HEK293 (cell line): Measurements from ENCODE around the gene SCYL1.
A peak's percentile ranks its signal among the peaks of the same experiment; 100 is the strongest.

Experiments used
- CTCF ChIA-PET: fragments of 350-600 bp; formaldehyde crosslinking; extraction: SDS; loops from one replicate; lab custom pipeline; 2021; ENCODE audit warnings: antibody characterized with exemption; lab: Yijun Ruan, JAX
- POLR2A ChIA-PET: fragments of 300-600 bp; formaldehyde crosslinking; extraction: SDS; loops from one replicate; lab custom pipeline; 2020; ENCODE audit warnings: antibody characterized with exemption, inconsistent platforms; lab: Yijun Ruan, JAX
- H3K27ac ChIP-seq: fragments of 200-500 bp; sonication (Bioruptor generic); 2 replicates; pipeline ENCODE4 v1.5.1; 2014; ENCODE audit warnings: low read depth, low read length, control low read depth, inconsistent platforms; ENCODE audit errors: extremely low read depth
- H3K36me3 ChIP-seq, 2 experiments: fragments of 200-500 bp in 1 of 2; sonication (Bioruptor generic) in 1 of 2; 1 replicate in 1 of 2; 2 replicates in 1 of 2; pipeline ENCODE4 v1.5.1; 2014 to 2017; ENCODE audit warnings: inconsistent platforms in 2 of 2, low read length in 2 of 2; ENCODE audit not compliant: control insufficient read depth in 2 of 2, insufficient read depth in 1 of 2
- H3K4me1 ChIP-seq: fragments of 200-500 bp; sonication (Bioruptor generic); 2 replicates; pipeline ENCODE4 v1.5.1; 2014; ENCODE audit warnings: mild to moderate bottlenecking, low read length, inconsistent platforms; ENCODE audit not compliant: control insufficient read depth, insufficient read depth
- H3K4me3 ChIP-seq: 2 replicates; pipeline ENCODE4 v1.5.1; 2011; ENCODE audit warnings: low read depth, mild to moderate bottlenecking, control low read depth, low read length, moderate library complexity
- H3K9me3 ChIP-seq: fragments of 200-500 bp; sonication (Bioruptor generic); 2 replicates; pipeline ENCODE4 v1.5.1; 2014; ENCODE audit warnings: low read depth, low read length, inconsistent platforms; ENCODE audit not compliant: control insufficient read depth, insufficient read depth
- EGR2 ChIP-seq: fragments of 450-650 bp; formaldehyde crosslinking; IDR thresholded peaks from 2 replicates; pipeline ENCODE4 v1.5.1; 2016; ENCODE audit warnings: low read depth, missing biosample characterization, missing genetic modification characterization
- KLF9 ChIP-seq: fragments of 450-650 bp; formaldehyde crosslinking; IDR thresholded peaks from 2 replicates; pipeline ENCODE4 v1.5.1; 2016; ENCODE audit warnings: missing biosample characterization, missing genetic modification characterization, low read depth
- SP2 ChIP-seq: fragments of 450-650 bp; formaldehyde crosslinking; IDR thresholded peaks from 2 replicates; pipeline ENCODE4 v1.5.1; 2016; ENCODE audit warnings: missing biosample characterization, missing genetic modification characterization
- ZBTB1 ChIP-seq: fragments of 450-650 bp; formaldehyde crosslinking; IDR thresholded peaks from 2 replicates; pipeline ENCODE4 v1.5.1; 2016; ENCODE audit warnings: missing biosample characterization, missing genetic modification characterization
- ZBTB17 ChIP-seq: fragments of 450-650 bp; formaldehyde crosslinking; IDR thresholded peaks from 2 replicates; pipeline ENCODE4 v1.5.1; 2016; ENCODE audit warnings: missing biosample characterization, missing genetic modification characterization
- ZNF10 ChIP-seq: fragments of 450-650 bp; formaldehyde crosslinking; IDR thresholded peaks from 2 replicates; pipeline ENCODE4 v1.5.1; 2017; ENCODE audit warnings: missing biosample characterization, missing genetic modification characterization
- ZNF114 ChIP-seq: fragments of 450-650 bp; formaldehyde crosslinking; IDR thresholded peaks from 2 replicates; pipeline ENCODE4 v1.5.0; 2017; ENCODE audit warnings: missing biosample characterization, missing genetic modification characterization
- ZNF16 ChIP-seq: fragments of 450-650 bp; formaldehyde crosslinking; IDR thresholded peaks from 2 replicates; pipeline ENCODE4 v1.5.1; 2016; ENCODE audit warnings: low read depth, missing biosample characterization, missing genetic modification characterization
- ZNF169 ChIP-seq: fragments of 450-650 bp; formaldehyde crosslinking; IDR thresholded peaks from 2 replicates; pipeline ENCODE4 v1.5.1; 2016; ENCODE audit warnings: missing biosample characterization, missing genetic modification characterization
- ZNF223 ChIP-seq: fragments of 450-650 bp; formaldehyde crosslinking; IDR thresholded peaks from 2 replicates; pipeline ENCODE4 v1.5.1; 2016; ENCODE audit warnings: missing biosample characterization, missing genetic modification characterization
- ZNF23 ChIP-seq: fragments of 450-650 bp; formaldehyde crosslinking; IDR thresholded peaks from 2 replicates; pipeline ENCODE4 v1.5.1; 2016; ENCODE audit warnings: missing biosample characterization, missing genetic modification characterization, borderline replicate concordance
- ZNF404 ChIP-seq: fragments of 450-650 bp; formaldehyde crosslinking; IDR thresholded peaks from 2 replicates; pipeline ENCODE4 v1.5.1; 2017; ENCODE audit warnings: missing biosample characterization, missing genetic modification characterization
- ZNF433 ChIP-seq: fragments of 450-650 bp; formaldehyde crosslinking; IDR thresholded peaks from 2 replicates; pipeline ENCODE4 v1.5.1; 2016; ENCODE audit warnings: missing biosample characterization, missing genetic modification characterization, low read depth
- ZNF514 ChIP-seq: fragments of 450-650 bp; formaldehyde crosslinking; IDR thresholded peaks from 2 replicates; pipeline ENCODE4 v1.5.1; 2016; ENCODE audit warnings: missing biosample characterization, missing genetic modification characterization
- TF ChIP-seq, protein P1 (sequence below): fragments of 450-650 bp; formaldehyde crosslinking; IDR thresholded peaks from 2 replicates; pipeline ENCODE4 v1.5.1; 2016; ENCODE audit warnings: missing biosample characterization, missing genetic modification characterization
- TF ChIP-seq, protein P2 (sequence below): fragments of 450-650 bp; formaldehyde crosslinking; conservative IDR thresholded peaks from 2 replicates; pipeline ENCODE4 v1.5.1; 2016; ENCODE audit warnings: low read depth, missing biosample characterization, missing genetic modification characterization
- TF ChIP-seq, protein P3 (sequence below): fragments of 450-650 bp; formaldehyde crosslinking; IDR thresholded peaks from 2 replicates; pipeline ENCODE4; 2016; ENCODE audit warnings: missing biosample characterization, missing genetic modification characterization
- TF ChIP-seq, protein P4 (sequence below): fragments of 450-650 bp; formaldehyde crosslinking; IDR thresholded peaks from 2 replicates; pipeline ENCODE4 v1.5.1; 2017; ENCODE audit warnings: missing biosample characterization, missing genetic modification characterization
- TF ChIP-seq, protein P5 (sequence below): fragments of 450-650 bp; IDR thresholded peaks from 2 replicates; pipeline ENCODE4 v1.5.1; 2018; ENCODE audit warnings: missing biosample characterization, missing genetic modification characterization

Gene SCYL1

DNA sequence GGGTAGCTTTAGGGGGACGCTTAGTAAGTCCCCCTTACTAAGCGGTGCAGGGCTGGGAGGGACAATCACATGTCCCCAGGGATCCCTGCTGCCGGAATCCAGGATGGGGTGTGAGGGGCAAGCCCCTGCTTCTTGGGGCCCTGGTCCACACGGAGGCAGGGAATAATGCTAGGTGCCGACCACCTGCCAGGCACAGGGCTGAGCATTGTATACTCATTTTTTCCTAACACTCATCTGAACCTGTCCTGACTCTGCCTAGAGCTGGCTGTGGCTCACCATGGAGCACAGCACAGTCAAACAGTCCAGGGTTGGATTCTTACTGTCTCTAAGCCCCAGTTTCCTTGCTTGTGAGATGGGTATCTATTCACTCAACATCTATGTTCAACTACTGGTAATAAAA is 34.7 kb downstream of the SCYL1 start:
- Histone ChIP-seq H3K9me3 (no peaks in the 10 kb centered on the region), H3K4me1 (peaks cover 19% of the 10 kb centered on the region), H3K4me3 (no peak overlapping the region), H3K27ac (peak overlapping the region; percentile 81; the same call in 1 of the 2 replicates), H3K36me3 (peaks cover 0 to under 1% of the 10 kb centered on the region in 2 experiments; a peak in 1 of 3 replicates)
- POLR2A ChIA-PET: interaction anchor here (0.9 to 4.1 kb wide), 8 partner anchors 11 to 137 kb away, joined by 3 to 41 read pairs (median 10); partner anchors contain the start of genes EHBP1L1, FAM89B, NEAT1 and SCYL1
- TF ChIP-seq SP2 (no peak), ZNF169 (tag by site-specific recombination) (no peak), ZNF404 (tag by site-specific recombination) (no peak), ZNF16 (peak; percentile 69; the same call in 1 of the 2 replicates), ZBTB17 (tag by site-specific recombination) (peak; percentile 69; the same call in 1 of the 2 replicates), ZNF23 (tag by site-specific recombination) (no peak), ZBTB1 (tag by site-specific recombination) (no peak), ZNF514 (no peak), KLF9 (tag by site-specific recombination) (no peak)
- TF ChIP-seq, protein P1, sequence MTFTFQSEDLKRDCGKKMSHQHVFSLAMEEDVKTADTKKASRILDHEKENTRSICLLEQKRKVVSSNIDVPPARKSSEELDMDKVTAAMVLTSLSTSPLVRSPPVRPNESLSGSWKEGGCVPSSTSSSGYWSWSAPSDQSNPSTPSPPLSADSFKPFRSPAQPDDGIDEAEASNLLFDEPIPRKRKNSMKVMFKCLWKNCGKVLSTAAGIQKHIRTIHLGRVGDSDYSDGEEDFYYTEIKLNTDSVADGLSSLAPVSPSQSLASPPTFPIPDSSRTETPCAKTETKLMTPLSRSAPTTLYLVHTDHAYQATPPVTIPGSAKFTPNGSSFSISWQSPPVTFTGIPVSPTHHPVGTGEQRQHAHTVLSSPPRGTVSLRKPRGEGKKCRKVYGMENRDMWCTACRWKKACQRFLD (tag by site-specific recombination): no peak
- TF ChIP-seq, protein P2, sequence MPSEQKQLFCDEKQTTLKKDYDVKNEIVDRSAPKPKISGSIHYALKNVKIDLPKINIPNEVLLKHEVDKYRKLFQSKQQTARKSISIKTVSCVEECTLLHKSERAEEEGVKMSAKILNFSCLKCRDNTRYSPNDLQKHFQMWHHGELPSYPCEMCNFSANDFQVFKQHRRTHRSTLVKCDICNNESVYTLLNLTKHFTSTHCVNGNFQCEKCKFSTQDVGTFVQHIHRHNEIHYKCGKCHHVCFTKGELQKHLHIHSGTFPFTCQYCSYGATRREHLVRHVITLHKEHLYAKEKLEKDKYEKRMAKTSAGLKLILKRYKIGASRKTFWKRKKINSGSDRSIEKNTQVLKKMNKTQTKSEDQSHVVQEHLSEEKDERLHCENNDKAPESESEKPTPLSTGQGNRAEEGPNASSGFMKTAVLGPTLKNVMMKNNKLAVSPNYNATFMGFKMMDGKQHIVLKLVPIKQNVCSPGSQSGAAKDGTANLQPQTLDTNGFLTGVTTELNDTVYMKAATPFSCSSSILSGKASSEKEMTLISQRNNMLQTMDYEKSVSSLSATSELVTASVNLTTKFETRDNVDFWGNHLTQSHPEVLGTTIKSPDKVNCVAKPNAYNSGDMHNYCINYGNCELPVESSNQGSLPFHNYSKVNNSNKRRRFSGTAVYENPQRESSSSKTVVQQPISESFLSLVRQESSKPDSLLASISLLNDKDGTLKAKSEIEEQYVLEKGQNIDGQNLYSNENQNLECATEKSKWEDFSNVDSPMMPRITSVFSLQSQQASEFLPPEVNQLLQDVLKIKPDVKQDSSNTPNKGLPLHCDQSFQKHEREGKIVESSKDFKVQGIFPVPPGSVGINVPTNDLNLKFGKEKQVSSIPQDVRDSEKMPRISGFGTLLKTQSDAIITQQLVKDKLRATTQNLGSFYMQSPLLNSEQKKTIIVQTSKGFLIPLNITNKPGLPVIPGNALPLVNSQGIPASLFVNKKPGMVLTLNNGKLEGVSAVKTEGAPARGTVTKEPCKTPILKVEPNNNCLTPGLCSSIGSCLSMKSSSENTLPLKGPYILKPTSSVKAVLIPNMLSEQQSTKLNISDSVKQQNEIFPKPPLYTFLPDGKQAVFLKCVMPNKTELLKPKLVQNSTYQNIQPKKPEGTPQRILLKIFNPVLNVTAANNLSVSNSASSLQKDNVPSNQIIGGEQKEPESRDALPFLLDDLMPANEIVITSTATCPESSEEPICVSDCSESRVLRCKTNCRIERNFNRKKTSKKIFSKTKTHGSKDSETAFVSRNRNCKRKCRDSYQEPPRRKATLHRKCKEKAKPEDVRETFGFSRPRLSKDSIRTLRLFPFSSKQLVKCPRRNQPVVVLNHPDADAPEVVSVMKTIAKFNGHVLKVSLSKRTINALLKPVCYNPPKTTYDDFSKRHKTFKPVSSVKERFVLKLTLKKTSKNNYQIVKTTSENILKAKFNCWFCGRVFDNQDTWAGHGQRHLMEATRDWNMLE (tag by site-specific recombination): no peak
- CTCF ChIA-PET: interaction anchor here (0.5 to 5.3 kb wide), 6 partner anchors 8 to 231 kb away, joined by 3 to 44 read pairs (median 4); partner anchors contain the start of genes FAM89B and ZNRD2

DNA sequence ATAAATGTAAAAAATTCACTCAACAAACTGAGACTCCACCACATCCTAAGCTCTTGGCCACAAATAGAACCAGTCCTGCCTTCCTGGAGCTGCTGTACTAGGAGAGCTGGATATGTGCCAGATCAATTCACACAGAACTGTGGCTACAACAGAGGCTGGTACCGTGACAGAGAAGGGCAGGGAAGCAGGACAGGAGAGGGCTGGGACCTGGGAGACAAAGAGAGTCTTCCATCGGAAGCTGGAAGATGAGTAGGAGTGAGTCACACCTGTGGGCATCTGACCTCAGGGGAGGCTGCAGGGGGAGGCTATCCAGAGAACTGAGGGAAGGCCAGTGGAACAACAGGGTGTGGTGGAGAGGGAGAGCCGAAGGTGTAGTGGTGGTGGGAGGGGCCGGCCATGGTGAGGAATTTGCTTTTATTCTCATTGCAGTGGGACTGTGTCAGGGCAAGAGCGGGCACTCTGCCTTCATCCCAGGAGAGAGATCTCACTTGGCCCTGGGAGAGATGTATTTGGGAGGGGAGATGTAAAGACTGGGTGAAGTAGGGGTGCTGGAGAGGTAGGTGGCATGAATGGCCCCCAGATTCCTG is 35.2 kb downstream of the SCYL1 start:
- ChIA-PET CTCF (interaction anchor here (0.6 to 5.3 kb wide), 6 partner anchors 12 to 231 kb away, joined by 3 to 44 read pairs (median 6); partner anchors contain the start of genes FAM89B and ZNRD2), POLR2A (interaction anchor here (1.2 to 4.1 kb wide), 8 partner anchors 10 to 137 kb away, joined by 4 to 41 read pairs (median 10); partner anchors contain the start of genes FAM89B, NEAT1, SCYL1 and ZNRD2)
- Histone ChIP-seq H3K4me1 (peaks cover 19% of the 10 kb centered on the region), H3K27ac (peak overlapping the region; percentile 34; the same call in 1 of the 2 replicates), H3K9me3 (no peaks in the 10 kb centered on the region), H3K36me3 (no peaks in the 10 kb centered on the region), H3K4me3 (no peak overlapping the region)
- TF ChIP-seq, protein P3, sequence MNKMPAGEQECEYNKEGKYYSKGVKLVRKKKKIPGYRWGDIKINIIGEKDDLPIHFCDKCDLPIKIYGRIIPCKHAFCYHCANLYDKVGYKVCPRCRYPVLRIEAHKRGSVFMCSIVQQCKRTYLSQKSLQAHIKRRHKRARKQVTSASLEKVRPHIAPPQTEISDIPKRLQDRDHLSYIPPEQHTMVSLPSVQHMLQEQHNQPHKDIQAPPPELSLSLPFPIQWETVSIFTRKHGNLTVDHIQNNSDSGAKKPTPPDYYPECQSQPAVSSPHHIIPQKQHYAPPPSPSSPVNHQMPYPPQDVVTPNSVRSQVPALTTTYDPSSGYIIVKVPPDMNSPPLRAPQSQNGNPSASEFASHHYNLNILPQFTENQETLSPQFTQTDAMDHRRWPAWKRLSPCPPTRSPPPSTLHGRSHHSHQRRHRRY (tag by site-specific recombination): no peak
- TF ChIP-seq ZNF433 (tag by site-specific recombination) (no peak), ZNF514 (no peak), ZNF114 (tag by site-specific recombination) (no peak), ZNF223 (tag by site-specific recombination) (no peak), ZNF10 (no peak), EGR2 (tag by site-specific recombination) (peak; percentile 17; the same call in 1 of the 2 replicates)
- TF ChIP-seq, protein P4, sequence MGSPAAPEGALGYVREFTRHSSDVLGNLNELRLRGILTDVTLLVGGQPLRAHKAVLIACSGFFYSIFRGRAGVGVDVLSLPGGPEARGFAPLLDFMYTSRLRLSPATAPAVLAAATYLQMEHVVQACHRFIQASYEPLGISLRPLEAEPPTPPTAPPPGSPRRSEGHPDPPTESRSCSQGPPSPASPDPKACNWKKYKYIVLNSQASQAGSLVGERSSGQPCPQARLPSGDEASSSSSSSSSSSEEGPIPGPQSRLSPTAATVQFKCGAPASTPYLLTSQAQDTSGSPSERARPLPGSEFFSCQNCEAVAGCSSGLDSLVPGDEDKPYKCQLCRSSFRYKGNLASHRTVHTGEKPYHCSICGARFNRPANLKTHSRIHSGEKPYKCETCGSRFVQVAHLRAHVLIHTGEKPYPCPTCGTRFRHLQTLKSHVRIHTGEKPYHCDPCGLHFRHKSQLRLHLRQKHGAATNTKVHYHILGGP (tag by site-specific recombination): no peak
- TF ChIP-seq, protein P5, sequence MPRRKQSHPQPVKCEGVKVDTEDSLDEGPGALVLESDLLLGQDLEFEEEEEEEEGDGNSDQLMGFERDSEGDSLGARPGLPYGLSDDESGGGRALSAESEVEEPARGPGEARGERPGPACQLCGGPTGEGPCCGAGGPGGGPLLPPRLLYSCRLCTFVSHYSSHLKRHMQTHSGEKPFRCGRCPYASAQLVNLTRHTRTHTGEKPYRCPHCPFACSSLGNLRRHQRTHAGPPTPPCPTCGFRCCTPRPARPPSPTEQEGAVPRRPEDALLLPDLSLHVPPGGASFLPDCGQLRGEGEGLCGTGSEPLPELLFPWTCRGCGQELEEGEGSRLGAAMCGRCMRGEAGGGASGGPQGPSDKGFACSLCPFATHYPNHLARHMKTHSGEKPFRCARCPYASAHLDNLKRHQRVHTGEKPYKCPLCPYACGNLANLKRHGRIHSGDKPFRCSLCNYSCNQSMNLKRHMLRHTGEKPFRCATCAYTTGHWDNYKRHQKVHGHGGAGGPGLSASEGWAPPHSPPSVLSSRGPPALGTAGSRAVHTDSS: no peak
